HTERT RPE-1 (cell line): ENCODE data around the gene HNRNPA1L2.
"Not testable (repeated sequence)": the region's sequence is repeated elsewhere in the genome, so short reads cannot be mapped to it uniquely, and the experiment has no call there.

Experiments
- in situ Hi-C: fragments of 300-500 bp; cut with MboI; formaldehyde crosslinking; loops from 4 replicates; pipeline ENCODE4 v1.14.3; 2020; ENCODE audit warnings: low sequenced_read_pairs

HNRNPA1L2 gene

GRCh38 chr13:52642131-52642530, at the start of gene HNRNPA1L2:
Gene HNRNPA1L2 (plus strand): TSS chr13:52642431. CDS start chr13:52642493, 62 bp downstream.
- in situ Hi-C loops: no loop called here

- in situ Hi-C loops: not testable (repeated sequence)
Measured at GRCh38 chr13:52593175-52593574, 49.1 kb upstream of the HNRNPA1L2 start.

GRCh38 chr13:52593812-52594211, 48.4 kb upstream of the HNRNPA1L2 start:
- in situ Hi-C loops: not testable (repeated sequence)

- in situ Hi-C loops: not testable (repeated sequence)
Measured at GRCh38 chr13:52594295-52594694, 47.9 kb upstream of the HNRNPA1L2 start.

GRCh38 chr13:52597676-52598075, 44.6 kb upstream of the HNRNPA1L2 start:
- in situ Hi-C loops: no loop called here

GRCh38 chr13:52599037-52599847, 43.0 kb upstream of the HNRNPA1L2 start:
- in situ Hi-C loops: no loop called here

- in situ Hi-C loops: no loop called here
Measured at GRCh38 chr13:52599848-52600603, 42.2 kb upstream of the HNRNPA1L2 start.

- in situ Hi-C loops: no loop called here
Measured at GRCh38 chr13:52600666-52601065, 41.6 kb upstream of the HNRNPA1L2 start.

- in situ Hi-C loops: not testable (repeated sequence)
Measured at GRCh38 chr13:52603316-52603715, 38.9 kb upstream of the HNRNPA1L2 start.

- in situ Hi-C loops: not testable (repeated sequence)
Measured at GRCh38 chr13:52606126-52606525, 36.1 kb upstream of the HNRNPA1L2 start.

GRCh38 chr13:52606795-52607194, 35.4 kb upstream of the HNRNPA1L2 start:
- in situ Hi-C loops: not testable (repeated sequence)

GRCh38 chr13:52608184-52608583, 34.0 kb upstream of the HNRNPA1L2 start:
- in situ Hi-C loops: not testable (repeated sequence)

GRCh38 chr13:52609013-52609606, 33.1 kb upstream of the HNRNPA1L2 start:
- in situ Hi-C loops: not testable (repeated sequence)

GRCh38 chr13:52610158-52610557, 32.1 kb upstream of the HNRNPA1L2 start:
- in situ Hi-C loops: not testable (repeated sequence)

- in situ Hi-C loops: no loop called here
Measured at GRCh38 chr13:52615134-52615801, 27.0 kb upstream of the HNRNPA1L2 start.

GRCh38 chr13:52615812-52616211, 26.4 kb upstream of the HNRNPA1L2 start:
- in situ Hi-C loops: no loop called here

GRCh38 chr13:52617070-52618060, 24.9 kb upstream of the HNRNPA1L2 start:
- in situ Hi-C loops: no loop called here

- in situ Hi-C loops: not testable (repeated sequence)
Measured at GRCh38 chr13:52631083-52631690, 11.0 kb upstream of the HNRNPA1L2 start.

GRCh38 chr13:52638666-52639328, 3.4 kb upstream of the HNRNPA1L2 start:
- in situ Hi-C loops: no loop called here
